HG03442 (cell line): ENCODE data around the gene CHN2.

Experiments used
- ATAC-seq: cut with Tn5 transposase; IDR thresholded peaks from one replicate; pipeline ENCODE4 v1.9.1; 2021; ENCODE audit warnings: mild to moderate bottlenecking, moderate library complexity; ENCODE audit not compliant: unreplicated experiment

The CHN2 gene

GRCh38 chr7:29421010-29421956 lies 226.7 kb downstream of the CHN2 start:
- no peak for ATAC-seq

GRCh38 chr7:29422829-29423228 lies 228.3 kb downstream of the CHN2 start:
- ATAC-seq: no peak

- ATAC-seq: peak; percentile 67
Measured at GRCh38 chr7:29424295-29424983, 229.9 kb downstream of the CHN2 start.

- ATAC-seq: no peak
Measured at GRCh38 chr7:29424984-29425309, 230.4 kb downstream of the CHN2 start.

GRCh38 chr7:29426587-29426986 lies 232.0 kb downstream of the CHN2 start:
- no peak for ATAC-seq

GRCh38 chr7:29429401-29429800 lies 234.8 kb downstream of the CHN2 start:
- no peak for ATAC-seq

GRCh38 chr7:29430279-29430949 lies 235.8 kb downstream of the CHN2 start:
- no peak for ATAC-seq

- no peak for ATAC-seq
Measured at GRCh38 chr7:29431686-29432085, 237.1 kb downstream of the CHN2 start.

- ATAC-seq: no peak
Measured at GRCh38 chr7:29432721-29433120, 238.1 kb downstream of the CHN2 start.

- ATAC-seq: no peak
Measured at GRCh38 chr7:29434380-29434768, 239.8 kb downstream of the CHN2 start.

- ATAC-seq: peak; percentile 72
Measured at GRCh38 chr7:29435167-29435566, 240.6 kb downstream of the CHN2 start.

GRCh38 chr7:29435902-29436301 lies 241.3 kb downstream of the CHN2 start:
- ATAC-seq: no peak

- no peak for ATAC-seq
Measured at GRCh38 chr7:29442146-29442545, 247.6 kb downstream of the CHN2 start.

GRCh38 chr7:29443552-29443951 lies 249.0 kb downstream of the CHN2 start:
- no peak for ATAC-seq

GRCh38 chr7:29444267-29444666 lies 249.7 kb downstream of the CHN2 start:
- no peak for ATAC-seq

GRCh38 chr7:29445736-29446135 lies 251.2 kb downstream of the CHN2 start:
- no peak for ATAC-seq

- no peak for ATAC-seq
Measured at GRCh38 chr7:29447828-29448227, 253.3 kb downstream of the CHN2 start.

GRCh38 chr7:29449569-29450260 lies 255.1 kb downstream of the CHN2 start:
- ATAC-seq: no peak

- ATAC-seq: no peak
Measured at GRCh38 chr7:29453021-29453420, 258.4 kb downstream of the CHN2 start.

- ATAC-seq: no peak
Measured at GRCh38 chr7:29454464-29454863, 259.9 kb downstream of the CHN2 start.

- ATAC-seq: no peak
Measured at GRCh38 chr7:29454899-29455451, 260.4 kb downstream of the CHN2 start.
